GM23338 (cell line): Measurements from ENCODE around the gene KIAA1217. TPM values are rescaled to one million over a fixed set of nuclear protein-coding genes. Genes with fewer than 3 reads are reported as not detected.

ENCODE experiments used
- ATAC-seq: fragments of 200-7000 bp; cut with Tn5 transposase; 3 replicates; pipeline ENCODE4 v1.9.1; 2020
- DNase-seq: peaks from one replicate; pipeline ENCODE4 v3.0.0-alpha.2; 2015; ENCODE audit warnings: low spot score
- H2AFZ ChIP-seq: fragments of 200-600 bp; sonication (generic); 2 replicates; pipeline ENCODE4 v1.8.0; 2016; ENCODE audit warnings: antibody characterized with exemption, mild to moderate bottlenecking, moderate library complexity
- H3F3A ChIP-seq: fragments of 200-600 bp; sonication (generic); replicated peaks from 2 replicates; pipeline ENCODE4 v1.8.0; 2017; ENCODE audit warnings: antibody characterized with exemption, mixed run types, low read depth
- H3K27ac ChIP-seq: fragments of 200-600 bp; sonication (generic); 2 replicates; pipeline ENCODE4 v1.6.1; 2016; ENCODE audit warnings: low read depth
- H3K27me3 ChIP-seq: fragments of 200-600 bp; sonication (generic); 2 replicates; pipeline ENCODE4 v1.8.0; 2016; ENCODE audit warnings: mild to moderate bottlenecking, mixed run types, moderate library complexity; ENCODE audit not compliant: insufficient read depth
- H3K36me3 ChIP-seq: fragments of 200-600 bp; sonication (generic); 2 replicates; pipeline ENCODE4 v1.8.0; 2016; ENCODE audit warnings: mild to moderate bottlenecking; ENCODE audit not compliant: insufficient read depth
- H3K4me1 ChIP-seq: fragments of 200-600 bp; sonication (generic); 2 replicates; pipeline ENCODE4 v1.8.0; 2016; ENCODE audit warnings: mild to moderate bottlenecking, moderate library complexity; ENCODE audit not compliant: insufficient read depth
- H3K4me2 ChIP-seq: fragments of 200-600 bp; sonication (generic); 2 replicates; pipeline ENCODE4 v1.7.1; 2017; ENCODE audit warnings: mixed run types
- H3K4me3 ChIP-seq: fragments of 200-600 bp; sonication (generic); 2 replicates; pipeline ENCODE4 v1.6.1; 2016; ENCODE audit warnings: mixed run types
- H3K79me2 ChIP-seq: fragments of 200-600 bp; sonication (generic); replicated peaks from 2 replicates; pipeline ENCODE4 v1.8.0; 2017; ENCODE audit warnings: mild to moderate bottlenecking; ENCODE audit not compliant: insufficient read depth
- H3K9me2 ChIP-seq: fragments of 200-600 bp; sonication (generic); 2 replicates; pipeline ENCODE4 v1.8.0; 2017; ENCODE audit not compliant: insufficient read depth
- H4K20me1 ChIP-seq: fragments of 200-600 bp; sonication (generic); replicated peaks from 2 replicates; pipeline ENCODE4 v1.8.0; 2017; ENCODE audit warnings: mild to moderate bottlenecking; ENCODE audit not compliant: insufficient read depth
- H3K27ac Mint-ChIP-seq: 2 replicates; pipeline ENCODE4 v1.8.0; 2020; ENCODE audit warnings: inconsistent platforms, mild to moderate bottlenecking, moderate library complexity, mixed read lengths
- H3K27me3 Mint-ChIP-seq: 3 replicates; pipeline ENCODE4 v1.8.0; 2022; ENCODE audit warnings: low read depth, mild to moderate bottlenecking, moderate library complexity, mixed read lengths, inconsistent platforms; ENCODE audit not compliant: insufficient read depth, poor library complexity
- H3K36me3 Mint-ChIP-seq: 3 replicates; pipeline ENCODE4 v1.8.0; 2021; ENCODE audit warnings: low read depth, mild to moderate bottlenecking, inconsistent platforms, moderate library complexity, mixed read lengths
- H3K4me1 Mint-ChIP-seq: 3 replicates; pipeline ENCODE4 v1.8.0; 2020; ENCODE audit warnings: mild to moderate bottlenecking, inconsistent platforms, mixed read lengths
- H3K4me3 Mint-ChIP-seq: 3 replicates; pipeline ENCODE4 v1.8.0; 2021; ENCODE audit warnings: moderate library complexity, mild to moderate bottlenecking, inconsistent platforms, mixed read lengths
- H3K9me3 Mint-ChIP-seq: 3 replicates; pipeline ENCODE4 v1.8.0; 2020; ENCODE audit warnings: moderate library complexity, mild to moderate bottlenecking, inconsistent platforms, mixed read lengths
- CREB1 ChIP-seq: fragments of 250-450 bp; sonication (Bioruptor Pico); IDR thresholded peaks from 2 replicates; pipeline ENCODE4 v1.5.0; 2020; ENCODE audit warnings: low read depth, mild to moderate bottlenecking, moderate library complexity
- CTCF ChIP-seq, 2 experiments: fragments of 200-600 bp in 1 of 2; sonication (generic) in 1 of 2; conservative IDR thresholded peaks; 2 replicates each; pipeline versions ENCODE4 v1.5.1 to v1.6.1; 2016 to 2017; ENCODE audit warnings: antibody characterized with exemption in 2 of 2, low read depth in 2 of 2, mild to moderate bottlenecking in 2 of 2, moderate library complexity in 1 of 2
- EZH2 ChIP-seq: fragments of 200-600 bp; sonication (generic); IDR thresholded peaks from one replicate; pipeline ENCODE4 v1.8.0; 2017; ENCODE audit warnings: antibody characterized with exemption, mild to moderate bottlenecking, low read depth; ENCODE audit not compliant: unreplicated experiment
- EZH2phosphoT487 ChIP-seq: fragments of 200-600 bp; sonication (generic); IDR thresholded peaks from one replicate; pipeline ENCODE4 v1.8.1; 2018; ENCODE audit warnings: antibody characterized with exemption; ENCODE audit not compliant: unreplicated experiment
- JUNB ChIP-seq: IDR thresholded peaks from one replicate; pipeline ENCODE4 v1.6.1; 2016; ENCODE audit warnings: antibody characterized with exemption; ENCODE audit not compliant: unreplicated experiment
- NANOG ChIP-seq: IDR thresholded peaks from 2 replicates; pipeline ENCODE4 v1.6.1; 2016; ENCODE audit warnings: antibody characterized with exemption, borderline replicate concordance
- POLR2AphosphoS5 ChIP-seq: IDR thresholded peaks from 2 replicates; pipeline ENCODE4 v1.6.1; 2016; ENCODE audit warnings: antibody characterized with exemption, low read depth
- STAT1 ChIP-seq: IDR thresholded peaks from one replicate; pipeline ENCODE4 v1.6.1; 2016; ENCODE audit warnings: antibody characterized with exemption; ENCODE audit not compliant: unreplicated experiment
- ZNF114 ChIP-seq: fragments of 250-450 bp; sonication (Bioruptor Pico); IDR thresholded peaks from 2 replicates; pipeline ENCODE4 v1.5.0; 2020; ENCODE audit warnings: mild to moderate bottlenecking, moderate library complexity
- ZNF331 ChIP-seq: fragments of 250-450 bp; sonication (Bioruptor Pico); IDR thresholded peaks from 2 replicates; pipeline ENCODE4 v1.5.0; 2020; ENCODE audit warnings: low read depth, mild to moderate bottlenecking, moderate library complexity
- ZNF462 ChIP-seq: fragments of 250-450 bp; sonication (Bioruptor Pico); IDR thresholded peaks from 2 replicates; pipeline ENCODE4 v1.5.0; 2020; ENCODE audit warnings: mild to moderate bottlenecking, moderate library complexity
- polyA plus RNA-seq: library from polyadenylated mRNA; unstranded; fragments of >200 nt; fragmentation: Nextera tagmentation; extraction: Ambion mirVana; gene quantifications from 2 replicates; pipeline ENCODE4 v1.2.1, GENCODE V29; 2016
- total RNA-seq: library from RNA; depleted of rRNA; stranded (reverse); fragments of >200 nt; shearing (Covaris generic); gene quantifications from 2 replicates; pipeline ENCODE4 v1.2.3, GENCODE V29; 2014

Gene KIAA1217
- total and polyA plus RNA-seq, 2 experiments from 2014 or later, result 6.4 to 9.1 TPM

GRCh38 chr10:24495666-24496460, 286.9 kb downstream of the KIAA1217 start (continued):
- no peak for TF ChIP-seq CTCF (conservative IDR thresholded peaks at IDR 0.05; ENCODE audit: low read depth in 2 of 2)
- TF ChIP-seq STAT1, result no peak
- no peak for TF ChIP-seq POLR2AphosphoS5
- TF ChIP-seq EZH2, result no peak
- TF ChIP-seq ZNF114 (CRISPR knock-in tag), result no peak
- TF ChIP-seq EZH2phosphoT487, result no peak

GRCh38 chr10:24496906-24497305, 288.0 kb downstream of the KIAA1217 start:
- DNase-seq, result no peak
- Histone ChIP-seq H3K36me3 (no peaks in the 10 kb centered on the region), H3F3A (no peaks in the 10 kb centered on the region), H4K20me1 (no peaks in the 10 kb centered on the region), H3K9me2 (no peaks in the 10 kb centered on the region), H3K27me3 (no peaks in the 10 kb centered on the region), H3K4me3 (no peak overlapping the region), H3K79me2 (no peaks in the 10 kb centered on the region), H2AFZ (no peak overlapping the region), H3K4me2 (no peak overlapping the region), H3K27ac (no peak overlapping the region), H3K4me1 (peaks cover 6% of the 10 kb centered on the region)
- no peaks in the 10 kb centered on the region for H3K27me3 Mint-ChIP-seq
- H3K4me3 Mint-ChIP-seq, result no peak overlapping the region
- no peak for ATAC-seq
- no peak overlapping the region for H3K27ac Mint-ChIP-seq
- no peaks in the 10 kb centered on the region for H3K9me3 Mint-ChIP-seq
- H3K36me3 Mint-ChIP-seq, result peaks cover 2% of the 10 kb centered on the region; the same call in 2 of the 3 replicates
- peaks cover 18% of the 10 kb centered on the region for H3K4me1 Mint-ChIP-seq
- TF ChIP-seq NANOG (no peak), EZH2 (no peak), ZNF462 (CRISPR knock-in tag) (no peak), JUNB (no peak), EZH2phosphoT487 (no peak), ZNF331 (CRISPR knock-in tag) (no peak), CREB1 (no peak), CTCF (conservative IDR thresholded peaks at IDR 0.05; ENCODE audit: low read depth in 2 of 2) (no peak)
